Trophoblast cell (in vitro differentiated cells and primary cell): Measurements from ENCODE around the gene PREB.

Experiments used
- DNase-seq, 2 donors: peaks; one replicate each; pipeline ENCODE4 v3.0.0-alpha.2; 2016
- H2AFZ ChIP-seq: 2 replicates; pipeline ENCODE4 v1.6.1; 2013; ENCODE audit warnings: low read length, moderate library complexity, mild to moderate bottlenecking; ENCODE audit not compliant: insufficient read depth, poor library complexity
- H2AK5ac ChIP-seq: 2 replicates; pipeline ENCODE4 v1.6.1; 2013; ENCODE audit warnings: mild to moderate bottlenecking, low read length
- H2BK120ac ChIP-seq: 2 replicates; pipeline ENCODE4 v1.6.1; 2013; ENCODE audit warnings: low read length, mild to moderate bottlenecking, moderate library complexity; ENCODE audit not compliant: insufficient read depth, poor library complexity
- H2BK12ac ChIP-seq: 2 replicates; pipeline ENCODE4 v1.6.1; 2013; ENCODE audit warnings: mild to moderate bottlenecking, low read length, moderate library complexity
- H2BK5ac ChIP-seq: 2 replicates; pipeline ENCODE4 v1.6.1; 2013; ENCODE audit warnings: low read length, low read depth, moderate library complexity, mild to moderate bottlenecking; ENCODE audit not compliant: poor library complexity
- H3K14ac ChIP-seq: 2 replicates; pipeline ENCODE4 v1.6.1; 2013; ENCODE audit warnings: mild to moderate bottlenecking, low read length
- H3K18ac ChIP-seq: 2 replicates; pipeline ENCODE4 v1.6.1; 2013; ENCODE audit warnings: mild to moderate bottlenecking, low read length
- H3K23ac ChIP-seq: 2 replicates; pipeline ENCODE4 v1.6.1; 2013; ENCODE audit warnings: low read length
- H3K27ac ChIP-seq: 2 replicates; pipeline ENCODE4 v1.5.1; 2013; ENCODE audit warnings: low read depth, mild to moderate bottlenecking, inconsistent platforms, low read length, moderate library complexity
- H3K27me3 ChIP-seq: 2 replicates; pipeline ENCODE4 v1.6.1; 2013; ENCODE audit warnings: inconsistent platforms, mild to moderate bottlenecking, low read length, moderate library complexity; ENCODE audit not compliant: insufficient read depth
- H3K36me3 ChIP-seq, 2 experiments: 1 replicate in 1 of 2; 2 replicates in 1 of 2; pipeline ENCODE4 v1.6.1; 2013; ENCODE audit warnings: low read length in 2 of 2, mild to moderate bottlenecking in 2 of 2, moderate library complexity in 1 of 2; ENCODE audit not compliant: insufficient read depth in 2 of 2, control insufficient read depth in 1 of 2
- H3K4ac ChIP-seq: 2 replicates; pipeline ENCODE4 v1.6.1; 2013; ENCODE audit warnings: low read depth, mild to moderate bottlenecking, low read length, moderate library complexity
- H3K4me1 ChIP-seq, 2 experiments: 1 replicate in 1 of 2; 2 replicates in 1 of 2; pipeline ENCODE4 v1.6.1; 2013; ENCODE audit warnings: low read length in 2 of 2, mild to moderate bottlenecking in 2 of 2, moderate library complexity in 1 of 2; ENCODE audit not compliant: insufficient read depth in 2 of 2, control insufficient read depth in 1 of 2
- H3K4me2 ChIP-seq: 2 replicates; pipeline ENCODE4 v1.6.1; 2013; ENCODE audit warnings: inconsistent platforms, mild to moderate bottlenecking, low read length, moderate library complexity
- H3K4me3 ChIP-seq: 2 replicates; pipeline ENCODE4 v1.5.1; 2013; ENCODE audit warnings: mild to moderate bottlenecking, low read depth, low read length, inconsistent platforms
- H3K79me1 ChIP-seq: one replicate; pipeline ENCODE4 v1.6.1; 2013; ENCODE audit warnings: low read length
- H3K79me2 ChIP-seq: 2 replicates; pipeline ENCODE4 v1.6.1; 2013; ENCODE audit warnings: low read length, mild to moderate bottlenecking; ENCODE audit not compliant: control insufficient read depth, insufficient read depth, poor library complexity
- H3K9ac ChIP-seq: 2 replicates; pipeline ENCODE4 v1.6.1; 2013; ENCODE audit warnings: mild to moderate bottlenecking, low read length
- H3K9me3 ChIP-seq: 2 replicates; pipeline ENCODE4 v1.6.1; 2013; ENCODE audit warnings: low read depth, mild to moderate bottlenecking, control low read depth, inconsistent platforms, low read length; ENCODE audit not compliant: insufficient read depth
- H4K12ac ChIP-seq: 2 replicates; pipeline ENCODE4 v1.6.1; 2013; ENCODE audit warnings: low read depth, mild to moderate bottlenecking, low read length, moderate library complexity
- H4K8ac ChIP-seq: 2 replicates; pipeline ENCODE4 v1.6.1; 2013; ENCODE audit warnings: low read depth, mild to moderate bottlenecking, low read length, moderate library complexity
- H4K91ac ChIP-seq: one replicate; pipeline ENCODE4 v1.6.1; 2013; ENCODE audit warnings: low read depth, mild to moderate bottlenecking, low read length, moderate library complexity
- whole genome bisulfite sequencing: extraction: QIAGEN DNeasy Blood & Tissue Kit; methylation state at CpG from one replicate; pipeline ENCODE4 v1.1.7; 2013; ENCODE audit warnings: missing lambda C conversion rate; ENCODE audit not compliant: insufficient read length, insufficient coverage; ENCODE audit errors: extremely low coverage; 5-methylcytosine and 5-hydroxymethylcytosine counted together

The PREB gene

GRCh38 chr2:27087823-27088410, 46.5 kb downstream of the PREB start:
- H3K27me3 ChIP-seq: no peaks in the 10 kb centered on the region
- H2BK5ac ChIP-seq: no peak overlapping the region
- H3K18ac ChIP-seq: no peak overlapping the region
- H4K91ac ChIP-seq: no peak overlapping the region
- H3K9ac ChIP-seq: no peak overlapping the region
- H3K9me3 ChIP-seq: no peaks in the 10 kb centered on the region
- no peak overlapping the region for H4K12ac ChIP-seq
- H3K79me1 ChIP-seq: peaks cover 8% of the 10 kb centered on the region
- no peak overlapping the region for H3K27ac ChIP-seq
- peaks cover 5 to 12% of the 10 kb centered on the region in 2 experiments for H3K4me1 ChIP-seq
- no peak overlapping the region for H3K4me2 ChIP-seq
- H2BK120ac ChIP-seq: no peak overlapping the region
- H3K14ac ChIP-seq: no peak overlapping the region
- H2AK5ac ChIP-seq: no peak overlapping the region
- H3K36me3 ChIP-seq: no peaks in the 10 kb centered on the region
- H4K8ac ChIP-seq: no peak overlapping the region
- no peak for DNase-seq
- no peak overlapping the region for H2BK12ac ChIP-seq
- H2AFZ ChIP-seq: no peak overlapping the region
- no CpG with 5 or more reads among the region's 5 CpGs for WGBS
- no peak overlapping the region for H3K4me3 ChIP-seq
- peaks cover 6% of the 10 kb centered on the region for H3K79me2 ChIP-seq
- no peak overlapping the region for H3K23ac ChIP-seq
- H3K4ac ChIP-seq: no peak overlapping the region

DNA sequence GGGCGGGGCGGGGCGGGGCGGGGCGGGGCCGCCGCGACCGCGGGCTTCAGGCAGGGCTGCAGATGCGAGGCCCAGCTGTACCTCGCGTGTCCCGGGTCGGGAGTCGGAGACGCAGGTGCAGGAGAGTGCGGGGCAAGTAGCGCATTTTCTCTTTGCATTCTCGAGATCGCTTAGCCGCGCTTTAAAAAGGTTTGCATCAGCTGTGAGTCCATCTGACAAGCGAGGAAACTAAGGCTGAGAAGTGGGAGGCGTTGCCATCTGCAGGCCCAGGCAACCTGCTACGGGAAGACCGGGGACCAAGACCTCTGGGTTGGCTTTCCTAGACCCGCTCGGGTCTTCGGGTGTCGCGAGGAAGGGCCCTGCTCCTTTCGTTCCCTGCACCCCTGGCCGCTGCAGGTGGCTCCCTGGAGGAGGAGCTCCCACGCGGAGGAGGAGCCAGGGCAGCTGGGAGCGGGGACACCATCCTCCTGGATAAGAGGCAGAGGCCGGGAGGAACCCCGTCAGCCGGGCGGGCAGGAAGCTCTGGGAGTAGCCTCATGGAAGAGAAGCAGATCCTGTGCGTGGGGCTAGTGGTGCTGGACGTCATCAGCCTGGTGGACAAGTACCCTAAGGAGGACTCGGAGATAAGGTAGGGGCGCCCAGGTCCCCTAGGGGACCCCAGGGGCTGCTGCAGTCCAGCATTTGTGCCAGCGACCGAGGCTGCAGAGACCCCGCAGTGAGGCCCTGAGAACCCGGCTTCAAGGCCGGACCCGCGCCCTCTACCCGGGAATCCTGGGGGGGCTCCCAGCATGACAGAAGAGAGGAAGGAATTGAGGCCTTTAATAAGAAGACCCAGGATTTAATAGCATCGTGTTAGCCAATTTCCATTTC, 47.5 kb downstream of the PREB start, which contains the start of gene KHK:
Gene KHK, plus strand, starts transcription at position 49 of the 870 bp plus-strand sequence. Its CDS starts 488 bp downstream, at position 537.
- H3K14ac ChIP-seq: peak within 1 kb of the TSS; percentile 71
- peak within 1 kb of the TSS; percentile 76 for H3K18ac ChIP-seq
- peak within 1 kb of the TSS; percentile 27 for H2AK5ac ChIP-seq
- no CpG with 5 or more reads among the region's 54 CpGs for WGBS
- peak within 1 kb of the TSS; percentile 56 for H3K9ac ChIP-seq
- peak within 1 kb of the TSS; percentile 85 for H2BK120ac ChIP-seq
- H4K91ac ChIP-seq: peak within 1 kb of the TSS; percentile 82
- H3K27ac ChIP-seq: peak within 1 kb of the TSS; percentile 17
- H3K79me2 ChIP-seq: peaks cover 6% of the 10 kb centered on the region
- H2BK5ac ChIP-seq: peak within 1 kb of the TSS; percentile 8
- no peaks in the 10 kb centered on the region for H3K36me3 ChIP-seq
- no peaks in the 10 kb centered on the region for H3K27me3 ChIP-seq
- H3K23ac ChIP-seq: no peak within 1 kb of the TSS
- H3K4me2 ChIP-seq: peak within 1 kb of the TSS; percentile 88
- H4K12ac ChIP-seq: peak within 1 kb of the TSS; percentile 93
- H3K9me3 ChIP-seq: no peaks in the 10 kb centered on the region
- peak within 1 kb of the TSS; percentile 3 for H3K4ac ChIP-seq
- H2AFZ ChIP-seq: peak within 1 kb of the TSS; percentile 27
- DNase-seq: peak in 1 of 2 donors; percentile 21
- peaks cover 8% of the 10 kb centered on the region for H3K79me1 ChIP-seq
- no peak within 1 kb of the TSS for H2BK12ac ChIP-seq
- H3K4me3 ChIP-seq: peak within 1 kb of the TSS; percentile 71
- H4K8ac ChIP-seq: peak within 1 kb of the TSS; percentile 82
- H3K4me1 ChIP-seq: peaks cover 5 to 12% of the 10 kb centered on the region in 2 experiments

- no CpG with 5 or more reads among the region's 81 CpGs for WGBS
- peak overlapping the region; percentile 27 for H2AFZ ChIP-seq
- H3K18ac ChIP-seq: peak overlapping the region; percentile 76
These were observed 48.2 kb downstream of the PREB start for GRCh38 chr2:27086090-27086723.

DNA sequence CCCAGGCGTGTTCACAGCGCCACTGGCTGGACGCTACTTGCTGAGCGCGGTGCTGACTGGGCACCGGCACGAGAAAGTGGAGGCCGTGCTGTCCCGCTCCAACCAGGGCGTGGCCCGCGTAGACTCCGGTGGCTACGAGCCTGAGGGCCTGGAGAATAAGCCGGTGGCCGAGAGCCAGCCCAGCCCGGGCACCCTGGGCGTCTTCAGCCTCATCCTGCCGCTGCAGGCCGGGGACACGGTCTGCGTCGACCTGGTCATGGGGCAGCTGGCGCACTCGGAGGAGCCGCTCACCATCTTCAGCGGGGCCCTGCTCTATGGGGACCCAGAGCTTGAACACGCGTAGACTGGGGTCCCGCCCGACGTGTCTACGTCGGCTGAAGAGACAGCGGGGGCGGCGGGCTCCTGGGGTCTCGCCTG, 48.8 kb downstream of the PREB start:
- Histone ChIP-seq H2AFZ (peak overlapping the region; percentile 27), H2BK120ac (peak overlapping the region; percentile 85), H3K27ac (no peak overlapping the region), H3K4ac (peak overlapping the region; percentile 3), H3K79me1 (peaks cover 12% of the 10 kb centered on the region), H3K27me3 (no peaks in the 10 kb centered on the region), H2BK5ac (peak overlapping the region; percentile 8), H3K4me1 (peaks cover 8 to 19% of the 10 kb centered on the region in 2 experiments), H3K23ac (no peak overlapping the region), H3K14ac (peak overlapping the region; percentile 71), H2BK12ac (no peak overlapping the region), H4K91ac (peak overlapping the region; percentile 82), H3K9me3 (no peaks in the 10 kb centered on the region), H3K4me2 (peak overlapping the region; percentile 83), H2AK5ac (peak overlapping the region; percentile 27), H3K4me3 (peak overlapping the region; percentile 71), H4K8ac (peak overlapping the region; percentile 82), H3K9ac (peak overlapping the region; percentile 21), H3K18ac (peak overlapping the region; percentile 76), H3K36me3 (no peaks in the 10 kb centered on the region), H3K79me2 (peaks cover 8% of the 10 kb centered on the region), H4K12ac (peak overlapping the region; percentile 93)
- DNase-seq: peak; percentile 39 to 58
- WGBS: no CpG with 5 or more reads among the region's 38 CpGs

More at GRCh38 chr2:27086090-27086723, 48.2 kb downstream of the PREB start:
- peak overlapping the region; percentile 93 for H4K12ac ChIP-seq
- peak overlapping the region; percentile 27 for H2AK5ac ChIP-seq
- H3K4me3 ChIP-seq: peak overlapping the region; percentile 71
- H4K91ac ChIP-seq: peak overlapping the region; percentile 82
- H3K9ac ChIP-seq: peak overlapping the region; percentile 56
- no peak overlapping the region for H3K23ac ChIP-seq
- peaks cover 8 to 16% of the 10 kb centered on the region in 2 experiments for H3K4me1 ChIP-seq
- H4K8ac ChIP-seq: peak overlapping the region; percentile 82
- peak overlapping the region; percentile 3 for H3K4ac ChIP-seq
- H3K9me3 ChIP-seq: no peaks in the 10 kb centered on the region
- H3K79me1 ChIP-seq: peaks cover 12% of the 10 kb centered on the region
- no peak overlapping the region for H2BK12ac ChIP-seq
- H3K27me3 ChIP-seq: no peaks in the 10 kb centered on the region
- H2BK120ac ChIP-seq: peak overlapping the region; percentile 85
- peaks cover 8% of the 10 kb centered on the region for H3K79me2 ChIP-seq
- peak; percentile 93 to 99 for DNase-seq
- H2BK5ac ChIP-seq: peak overlapping the region; percentile 8
- H3K36me3 ChIP-seq: no peaks in the 10 kb centered on the region
- H3K27ac ChIP-seq: peak overlapping the region; percentile 17
- peak overlapping the region; percentile 71 for H3K14ac ChIP-seq
- H3K4me2 ChIP-seq: peak overlapping the region; percentile 83
